ENCODE data around the gene SDK1.

DNA sequence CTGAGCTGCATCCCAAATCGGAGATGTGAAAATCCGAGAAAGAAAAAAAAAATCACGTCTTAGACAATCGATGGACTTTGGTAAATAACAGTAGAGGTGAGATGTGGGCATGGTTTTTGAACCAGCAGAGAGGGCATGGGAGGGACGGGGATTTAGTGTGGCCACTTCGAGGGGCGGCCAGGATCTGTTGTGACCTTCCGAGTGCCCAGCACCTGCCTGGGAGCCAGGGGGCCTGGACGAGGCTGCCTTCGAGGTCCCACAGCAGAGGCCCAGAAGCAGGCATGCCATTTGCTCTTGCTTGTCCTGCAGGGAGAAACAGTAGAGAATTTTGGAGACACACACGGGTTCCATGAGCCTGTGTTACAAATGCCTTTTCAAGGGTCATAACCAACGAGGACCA is 911.3 kb downstream of the SDK1 start:
- TF ChIP-seq, protein P1, sequence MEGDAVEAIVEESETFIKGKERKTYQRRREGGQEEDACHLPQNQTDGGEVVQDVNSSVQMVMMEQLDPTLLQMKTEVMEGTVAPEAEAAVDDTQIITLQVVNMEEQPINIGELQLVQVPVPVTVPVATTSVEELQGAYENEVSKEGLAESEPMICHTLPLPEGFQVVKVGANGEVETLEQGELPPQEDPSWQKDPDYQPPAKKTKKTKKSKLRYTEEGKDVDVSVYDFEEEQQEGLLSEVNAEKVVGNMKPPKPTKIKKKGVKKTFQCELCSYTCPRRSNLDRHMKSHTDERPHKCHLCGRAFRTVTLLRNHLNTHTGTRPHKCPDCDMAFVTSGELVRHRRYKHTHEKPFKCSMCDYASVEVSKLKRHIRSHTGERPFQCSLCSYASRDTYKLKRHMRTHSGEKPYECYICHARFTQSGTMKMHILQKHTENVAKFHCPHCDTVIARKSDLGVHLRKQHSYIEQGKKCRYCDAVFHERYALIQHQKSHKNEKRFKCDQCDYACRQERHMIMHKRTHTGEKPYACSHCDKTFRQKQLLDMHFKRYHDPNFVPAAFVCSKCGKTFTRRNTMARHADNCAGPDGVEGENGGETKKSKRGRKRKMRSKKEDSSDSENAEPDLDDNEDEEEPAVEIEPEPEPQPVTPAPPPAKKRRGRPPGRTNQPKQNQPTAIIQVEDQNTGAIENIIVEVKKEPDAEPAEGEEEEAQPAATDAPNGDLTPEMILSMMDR (IDR thresholded peaks at IDR 0.05): no peak
- TF ChIP-seq POLR2A (IDR thresholded peaks at IDR 0.05) (no peak), POLR2AphosphoS5 (IDR thresholded peaks at IDR 0.05; ENCODE audit: insufficient read depth in 1 of 2, low read depth in 1 of 2) (no peak)

Measured in vagina (tissue), 2 donors.